GM23248 (cell line): ENCODE measurements around the gene MEG3.

Experiments used
- EZH2 ChIP-seq: fragments of 200-600 bp; sonication (generic); IDR thresholded peaks from 2 replicates; pipeline ENCODE4 v1.6.1; 2018; ENCODE audit warnings: antibody characterized with exemption, mild to moderate bottlenecking; ENCODE audit not compliant: insufficient read depth, poor library complexity, severe bottlenecking
- EZH2phosphoT487 ChIP-seq: fragments of 200-600 bp; sonication (generic); IDR thresholded peaks from 2 replicates; pipeline ENCODE4 v1.6.1; 2018; ENCODE audit warnings: antibody characterized with exemption, moderate library complexity, mild to moderate bottlenecking, low read depth; ENCODE audit not compliant: insufficient read depth

DNA sequence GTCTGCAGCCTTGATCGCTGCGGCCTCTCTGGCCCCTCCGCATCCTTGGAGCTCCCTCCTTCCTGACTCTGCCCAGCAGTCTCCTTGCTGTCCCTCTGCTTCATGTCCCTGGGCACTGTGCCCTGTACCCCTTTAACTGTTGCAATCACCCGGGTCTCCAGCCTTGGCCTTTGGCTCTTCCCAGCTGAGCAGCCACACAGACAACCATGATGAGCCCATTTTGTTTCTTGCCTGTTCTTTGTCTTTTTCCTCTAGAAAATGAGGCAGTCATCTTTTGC is 40.6 kb upstream of the MEG3 start:
- TF ChIP-seq EZH2 (no peak), EZH2phosphoT487 (no peak)
